A204.1 (cell line): ENCODE data around the gene PSMC5.
"Not testable (repeated sequence)": the region's sequence is repeated elsewhere in the genome, so short reads cannot be mapped to it uniquely, and the experiment has no call there.

Experiments
- FAIRE-seq: peaks from 2 replicates; lab custom pipeline; 2012; peaks lifted over from hg19 to GRCh38; lab: Jason Lieb, UNC

Gene PSMC5

DNA sequence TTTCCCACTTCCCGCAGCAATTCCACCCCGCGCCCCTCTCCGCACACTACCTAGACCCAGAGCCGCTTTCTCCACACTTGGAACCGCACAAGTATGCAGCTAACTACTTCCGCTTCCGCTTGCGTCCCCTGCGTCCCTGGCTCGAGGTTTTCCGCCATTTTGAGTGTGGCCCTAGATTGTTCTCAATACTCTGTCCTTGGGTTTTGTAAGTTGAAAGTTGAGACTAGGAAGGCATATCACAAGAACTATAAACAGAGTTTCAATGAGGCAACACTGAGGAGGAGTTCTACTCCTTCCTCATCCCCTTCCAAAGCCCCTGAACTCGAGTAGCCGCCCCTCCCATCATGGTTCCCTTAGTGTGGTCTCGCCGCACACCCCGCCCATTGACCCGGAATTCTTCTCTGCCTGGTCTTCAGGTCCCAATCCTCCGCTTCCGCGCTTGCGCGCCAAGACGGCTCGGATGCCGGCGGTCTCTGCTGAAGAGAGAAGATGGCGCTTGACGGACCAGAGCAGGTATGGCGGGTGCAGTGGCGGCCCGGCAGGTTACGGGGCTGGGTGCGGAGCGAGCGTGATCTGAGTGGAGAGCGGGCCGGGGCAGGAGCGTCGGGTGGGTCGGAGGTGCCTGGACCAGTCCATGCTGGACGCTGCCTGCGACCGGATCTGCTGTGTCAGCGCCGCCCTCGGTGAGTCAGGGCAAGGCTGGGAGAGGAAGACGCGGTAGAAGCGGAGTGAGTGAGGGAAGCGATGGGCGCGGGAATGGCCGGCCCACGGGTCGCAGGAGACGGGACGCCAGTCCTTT, at the start of gene PSMC5, which contains the start of gene FTSJ3:
Gene PSMC5, plus strand, starts transcription at position 430 of the 799 bp plus-strand sequence. Its CDS starts 60 bp downstream, at position 490.
Gene FTSJ3, minus strand, starts transcription at position 662 of the 799 bp plus-strand sequence. CDS start 761 bp downstream, outside the sequence.
- peak; percentile 80 for FAIRE-seq

DNA sequence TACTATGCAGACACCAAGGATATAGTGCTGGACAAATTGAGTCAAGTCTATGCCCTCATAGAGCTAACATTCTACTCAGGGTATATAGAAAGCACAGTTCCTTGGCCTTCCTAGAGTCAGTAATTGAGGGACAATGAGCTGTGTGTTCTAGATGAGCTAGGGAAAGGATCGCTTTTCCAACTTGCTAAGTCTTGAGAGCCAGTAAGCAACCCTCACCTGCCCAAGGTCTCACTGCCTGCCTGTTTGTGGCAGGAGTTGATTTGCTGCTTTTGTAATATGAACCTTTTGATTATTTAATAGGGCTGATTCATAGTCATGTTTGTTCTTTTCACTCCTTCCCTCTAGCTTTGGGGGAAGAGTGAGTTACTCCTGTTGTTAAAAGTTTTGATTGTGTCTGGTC, 46.7 kb upstream of the PSMC5 start:
- FAIRE-seq = no peak

DNA sequence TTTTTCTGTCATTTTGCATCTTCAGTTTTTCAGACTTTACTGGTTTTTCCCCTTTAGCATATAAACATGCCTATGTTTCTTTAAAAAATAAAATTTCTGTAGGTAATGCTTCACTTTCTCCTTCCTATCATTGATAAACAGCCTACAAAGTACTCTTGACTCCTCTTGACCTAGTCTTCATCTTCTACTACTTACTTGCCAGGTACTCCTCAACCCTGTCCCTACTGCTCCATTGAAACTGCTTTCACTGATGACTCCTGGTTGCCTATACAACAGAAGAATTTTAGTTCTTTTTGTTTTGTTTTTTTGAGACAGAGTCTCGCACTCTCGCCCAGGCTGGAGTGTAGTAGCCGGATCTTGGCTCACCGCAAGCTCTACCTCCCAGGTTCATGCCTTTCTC, 46.3 kb upstream of the PSMC5 start:
- no peak for FAIRE-seq

GRCh38 chr17:63783522-63783921, 43.7 kb upstream of the PSMC5 start:
- FAIRE-seq = no peak

DNA sequence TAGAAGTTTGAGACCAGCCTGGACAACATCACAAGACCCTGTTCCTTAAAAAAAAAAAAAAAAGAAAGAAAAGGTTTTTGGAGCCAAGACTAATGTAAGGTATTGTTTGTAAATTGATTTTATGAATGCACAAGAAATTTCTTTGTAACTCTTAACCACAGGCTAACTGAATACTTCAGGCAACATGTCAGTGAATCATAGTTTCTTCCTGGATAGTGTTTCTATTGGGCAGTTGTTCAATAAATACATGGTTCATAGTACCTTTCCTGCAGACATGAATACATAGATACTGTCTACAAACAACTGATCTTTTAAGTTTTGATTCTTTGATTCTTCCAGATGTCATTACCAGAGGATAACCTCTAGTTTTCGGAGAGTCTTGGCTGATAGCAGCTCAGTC, 41.7 kb upstream of the PSMC5 start:
- no peak for FAIRE-seq

DNA sequence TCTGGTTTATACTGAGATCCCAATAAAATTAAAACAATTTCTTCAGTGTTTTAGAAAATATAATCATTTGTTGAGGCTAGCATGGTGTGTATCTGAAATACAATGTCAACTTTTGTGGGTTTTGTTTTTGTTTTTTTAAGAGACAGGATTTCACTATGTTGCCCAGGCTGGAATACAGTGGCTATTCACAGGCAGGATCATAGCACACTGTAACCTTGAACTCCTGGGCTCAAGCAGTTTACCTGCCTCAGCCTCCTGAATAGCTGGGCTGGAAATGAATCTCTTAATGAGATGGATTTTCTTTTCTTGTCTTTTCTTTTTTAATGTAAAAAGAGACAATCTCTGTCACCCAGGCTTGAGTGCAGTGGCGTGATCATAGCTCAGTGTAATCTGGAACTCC, 41.1 kb upstream of the PSMC5 start:
- no peak for FAIRE-seq

DNA sequence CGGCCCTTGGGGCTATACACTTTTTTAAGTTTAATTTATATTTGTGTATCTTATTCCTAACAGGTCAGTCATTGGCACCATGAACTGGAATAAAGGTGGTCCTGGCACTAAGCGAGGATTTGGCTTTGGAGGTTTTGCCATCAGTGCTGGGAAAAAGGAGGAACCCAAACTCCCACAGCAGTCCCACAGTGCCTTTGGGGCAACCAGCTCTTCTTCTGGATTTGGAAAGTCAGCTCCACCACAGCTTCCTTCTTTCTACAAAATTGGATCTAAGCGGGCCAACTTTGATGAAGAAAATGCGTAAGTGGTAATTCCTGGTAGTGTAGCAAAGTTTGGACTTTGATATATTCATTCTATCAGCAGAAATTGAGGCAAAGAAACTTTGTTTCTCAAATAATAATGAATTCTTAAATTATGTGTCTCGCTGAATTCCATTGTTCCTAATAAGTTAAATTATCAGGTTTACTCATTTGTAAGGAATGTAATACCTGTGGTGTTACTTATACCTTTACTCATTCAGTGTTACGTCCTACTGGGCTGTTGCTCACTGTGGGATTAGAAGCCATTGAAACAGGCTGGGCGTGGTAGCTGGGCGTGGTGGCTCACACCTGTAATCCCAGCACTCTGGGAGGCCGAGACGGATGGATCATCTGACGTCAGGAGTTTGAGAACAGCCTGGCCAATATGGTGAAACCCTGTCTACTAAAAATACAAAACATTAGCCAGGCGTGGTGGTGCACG, 40.1 kb upstream of the PSMC5 start:
- FAIRE-seq = no peak

DNA sequence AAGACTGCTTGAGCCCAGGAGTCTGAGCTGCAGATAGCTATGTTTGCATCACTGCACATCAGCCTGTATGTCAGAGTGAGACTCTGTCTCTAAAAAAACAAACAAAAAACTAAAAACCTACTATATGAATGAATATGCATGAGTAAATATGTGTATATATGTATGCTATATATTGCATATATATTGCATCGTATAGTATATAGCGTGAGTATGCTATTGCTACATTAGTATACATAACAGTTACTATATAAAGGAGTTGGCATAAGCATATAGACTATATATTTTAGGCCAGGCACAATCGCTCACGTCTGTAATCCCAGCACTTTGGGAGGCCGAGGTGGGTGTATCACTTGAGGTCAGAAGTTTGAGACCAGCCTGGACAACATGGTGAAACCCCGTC, 37.2 kb upstream of the PSMC5 start:
- FAIRE-seq = no peak

DNA sequence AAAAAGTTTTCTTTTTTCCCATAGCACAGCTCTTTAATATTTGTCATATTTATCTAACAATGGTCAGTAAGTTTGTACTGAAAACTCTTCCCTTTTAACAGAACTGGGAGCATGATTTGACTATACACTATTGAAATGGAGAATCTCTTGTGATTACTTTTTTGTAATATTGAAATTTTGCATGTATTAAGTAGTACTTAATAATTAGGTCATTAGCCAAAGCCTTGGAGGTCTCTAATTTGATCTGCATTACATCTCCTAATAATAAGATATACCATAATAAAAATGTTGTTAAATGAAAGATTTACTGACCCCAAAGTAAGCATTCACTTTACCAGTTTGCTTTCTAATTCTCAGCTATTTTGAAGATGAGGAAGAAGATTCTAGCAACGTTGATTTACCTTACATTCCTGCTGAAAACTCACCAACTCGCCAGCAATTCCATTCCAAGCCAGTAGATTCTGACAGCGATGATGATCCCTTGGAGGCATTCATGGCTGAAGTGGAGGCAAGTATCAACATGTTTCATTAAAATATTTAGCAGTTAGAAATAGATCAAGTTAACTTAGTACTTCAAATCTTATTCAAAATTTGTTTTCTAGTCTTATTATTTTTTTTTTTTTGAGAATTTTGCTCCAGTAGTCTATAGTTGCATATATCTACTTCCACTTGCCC, 35.0 kb upstream of the PSMC5 start:
- FAIRE-seq = no peak

- FAIRE-seq = not testable (repeated sequence)
These were observed 30.9 kb upstream of the PSMC5 start for GRCh38 chr17:63796375-63796774.

- FAIRE-seq = no peak
These were observed 28.6 kb upstream of the PSMC5 start for GRCh38 chr17:63798572-63799106.

DNA sequence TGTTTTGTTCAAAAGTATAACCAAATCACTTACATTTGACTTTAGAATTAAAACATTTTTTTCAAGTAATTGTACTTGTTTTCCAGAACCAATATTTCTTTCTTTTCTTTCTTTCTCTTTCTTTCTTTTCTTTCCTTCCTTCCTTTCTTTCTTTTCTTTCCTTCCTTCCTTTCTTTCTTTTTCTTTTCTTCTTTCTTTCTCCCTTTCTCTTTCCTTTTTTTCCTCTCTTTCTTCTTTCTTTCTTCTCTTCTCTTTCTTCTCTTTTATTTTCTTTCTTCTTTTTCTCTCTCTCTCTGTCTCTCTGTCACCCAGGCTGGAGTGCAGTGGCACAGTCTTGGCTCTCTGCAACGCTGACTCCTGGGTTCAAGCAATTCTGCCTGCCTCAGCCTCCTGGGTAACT, 26.4 kb upstream of the PSMC5 start:
- no peak for FAIRE-seq

GRCh38 chr17:63804328-63804727, 22.9 kb upstream of the PSMC5 start:
- no peak for FAIRE-seq

DNA sequence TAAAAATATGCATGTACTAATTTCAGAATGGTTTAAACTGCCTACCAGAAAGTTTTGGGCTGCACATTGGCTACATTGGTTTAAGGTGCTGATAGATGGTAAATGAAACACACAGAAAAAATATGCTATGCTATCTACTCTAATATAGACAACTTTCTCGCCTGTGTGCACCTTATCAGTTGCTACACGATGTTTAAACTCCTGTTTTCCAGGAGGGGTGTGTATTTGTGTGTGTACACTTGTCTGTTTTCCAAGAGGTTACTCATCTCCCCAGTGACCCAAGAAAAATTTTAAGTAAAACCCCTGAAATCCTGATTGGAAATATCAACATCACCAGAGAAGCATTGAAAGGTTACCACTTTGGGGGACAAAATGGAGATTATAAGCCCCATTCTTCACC, 21.6 kb upstream of the PSMC5 start:
- no peak for FAIRE-seq

DNA sequence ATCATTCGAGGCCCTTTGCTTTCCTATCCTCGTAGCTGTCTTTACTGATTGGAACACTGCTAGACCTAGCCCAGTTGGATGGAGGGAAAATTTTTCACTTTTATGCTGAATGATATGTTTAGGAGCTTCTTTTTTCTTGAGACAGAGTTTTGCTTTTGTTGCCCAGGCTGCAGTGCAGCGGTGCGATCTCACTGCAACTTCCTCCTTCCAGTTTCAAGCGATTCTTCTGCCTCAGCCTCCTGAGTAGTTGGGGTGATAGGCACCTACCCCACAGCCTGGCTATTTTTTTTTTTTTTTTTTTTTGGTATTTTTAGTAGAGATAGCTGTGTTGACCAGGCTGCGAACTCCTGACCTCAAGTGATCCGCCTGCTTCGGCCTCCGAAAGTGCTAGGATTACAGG, 17.3 kb upstream of the PSMC5 start:
- no peak for FAIRE-seq

DNA sequence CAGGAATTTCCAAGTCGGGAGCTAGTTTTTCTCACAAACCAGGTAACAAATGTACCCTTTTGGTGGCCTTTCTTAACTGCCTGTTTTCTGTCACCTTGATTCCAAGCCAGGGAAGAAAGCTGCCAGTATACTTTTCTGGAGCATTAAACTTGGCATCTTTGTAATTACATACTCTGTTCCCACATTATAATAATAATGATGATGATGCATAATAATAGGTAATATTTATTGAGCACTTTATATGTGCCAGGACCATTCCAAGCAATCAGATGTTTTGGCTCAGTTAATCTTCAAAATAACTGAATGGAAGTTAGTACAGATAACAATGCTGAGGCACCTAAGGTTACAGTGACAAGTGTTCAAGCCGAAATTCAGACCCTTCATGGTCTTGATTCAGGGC, 11.1 kb upstream of the PSMC5 start:
- FAIRE-seq = no peak

DNA sequence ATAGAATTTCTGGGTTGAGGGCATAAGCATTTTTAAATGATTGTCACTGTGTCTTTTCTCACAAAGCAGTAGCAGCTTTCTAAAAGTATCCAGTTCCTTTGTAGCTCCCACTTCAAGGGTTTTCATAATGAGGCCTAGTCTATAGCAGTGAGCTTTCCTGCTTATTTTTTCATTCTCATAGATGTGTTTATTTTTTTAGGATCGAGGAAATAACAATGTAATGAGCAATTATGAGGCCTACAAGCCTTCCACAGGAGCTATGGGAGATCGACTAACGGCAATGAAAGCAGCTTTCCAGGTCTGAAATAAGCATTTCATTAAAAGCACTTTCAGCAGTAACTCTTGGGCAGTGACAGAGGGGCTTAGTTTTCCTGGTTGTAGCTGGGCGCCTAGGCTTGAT, 10.6 kb upstream of the PSMC5 start:
- no peak for FAIRE-seq

- FAIRE-seq = no peak
These were observed 9.4 kb upstream of the PSMC5 start for GRCh38 chr17:63817736-63818385.

GRCh38 chr17:63819131-63819530, 8.1 kb upstream of the PSMC5 start:
- no peak for FAIRE-seq

GRCh38 chr17:63819585-63820537, 7.4 kb upstream of the PSMC5 start:
- no peak for FAIRE-seq

DNA sequence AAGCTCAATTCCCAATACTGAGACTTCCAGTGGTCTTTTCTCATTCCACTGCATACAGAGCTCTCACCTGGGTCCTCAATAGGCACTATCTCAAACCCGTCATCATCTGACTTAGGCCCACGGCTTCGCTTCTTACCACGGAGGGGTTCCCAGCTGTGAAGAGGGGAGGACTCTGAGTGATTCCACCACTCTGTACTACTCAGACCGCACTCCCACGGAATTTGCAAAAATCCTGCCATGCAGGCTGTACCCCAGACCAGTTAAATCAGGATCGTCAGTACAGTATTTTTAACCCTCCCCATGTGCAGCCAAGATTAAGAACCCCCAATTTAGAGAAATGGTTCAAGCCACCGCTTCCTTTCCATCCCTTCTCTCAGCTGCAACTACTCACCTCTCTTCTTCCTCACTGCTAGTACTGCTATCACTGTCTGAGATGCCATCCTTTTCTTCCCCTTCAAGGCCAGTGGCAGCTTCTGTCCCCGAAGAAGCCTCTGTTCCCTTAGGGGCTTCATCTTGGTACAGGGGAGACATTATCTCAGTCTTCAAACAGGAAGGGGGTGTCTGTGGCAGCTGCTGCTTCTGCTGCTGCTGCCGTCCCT, 6.2 kb upstream of the PSMC5 start:
- FAIRE-seq = no peak
